Epithelial cell of alveolus of lung (primary cell): ENCODE data around the gene ZCCHC3. TPM values are rescaled to one million over a fixed set of nuclear protein-coding genes. Genes with fewer than 3 reads are reported as not detected.

Experiments
- total RNA-seq: library from RNA; depleted of rRNA; stranded (reverse); fragments of >200 nt; gene quantifications from 2 replicates; pipeline ENCODE4 v1.2.1, GENCODE V29; 2015

ZCCHC3 gene
- 17.6 and 27.9 TPM in 2 replicates for total RNA-seq

GRCh38 chr20:297098-297924 lies at the start of gene ZCCHC3:
ZCCHC3 (plus strand) TSS chr20:297570; CDS start chr20:297587, 17 bp downstream.

GRCh38 chr20:257419-257818 lies 40.0 kb upstream of the ZCCHC3 start, which contains the start of gene DEFB132:
DEFB132 (plus strand) TSS chr20:257724; CDS start chr20:257779, 55 bp downstream.

GRCh38 chr20:290084-290831 lies 7.1 kb upstream of the ZCCHC3 start, which contains the start of gene C20orf96:
C20orf96 (minus strand) TSS chr20:290750; CDS start chr20:290610, 140 bp downstream.

GRCh38 chr20:325045-325888 lies 27.9 kb downstream of the ZCCHC3 start, which contains the start of gene SOX12:
SOX12 (plus strand) TSS chr20:325552; CDS start chr20:325925, 373 bp downstream.

GRCh38 chr20:346640-347316 lies 49.4 kb downstream of the ZCCHC3 start, which contains the start of gene NRSN2:
NRSN2 (plus strand) TSS chr20:347111; CDS start chr20:349644, 2,533 bp downstream.

Other genes with a start within 250 kb of the ZCCHC3 start
- not detected in 2 replicates for gene DEFB125, start 209.9 kb upstream of the ZCCHC3 start, total RNA-seq
- not detected in 2 replicates for gene DEFB126, start 155.0 kb upstream of the ZCCHC3 start, total RNA-seq
- not detected in 2 replicates for gene DEFB127, start 140.1 kb upstream of the ZCCHC3 start, total RNA-seq
- gene DEFB128, start 107.9 kb upstream of the ZCCHC3 start, total RNA-seq: not detected in 2 replicates
- gene DEFB129, start 70.3 kb upstream of the ZCCHC3 start, total RNA-seq: not detected in 2 replicates
- not detected in 2 replicates for gene DEFB132, start 39.8 kb upstream of the ZCCHC3 start, total RNA-seq
- 2.7 and 12.9 TPM in 2 replicates for gene C20orf96, start 6.8 kb upstream of the ZCCHC3 start, total RNA-seq
- 11.4 and 12.9 TPM in 2 replicates for gene SOX12, start 28.0 kb downstream of the ZCCHC3 start, total RNA-seq
- gene NRSN2, start 49.5 kb downstream of the ZCCHC3 start, total RNA-seq: 66.2 and 69.4 TPM in 2 replicates
- gene TRIB3, start 83.2 kb downstream of the ZCCHC3 start, total RNA-seq: 34.2 and 202 TPM in 2 replicates
- 115 and 128 TPM in 2 replicates for gene RBCK1, start 110.7 kb downstream of the ZCCHC3 start, total RNA-seq
- gene TBC1D20, start 165.0 kb downstream of the ZCCHC3 start, total RNA-seq: 27.2 and 32.7 TPM in 2 replicates
- 84.4 and 94.3 TPM in 2 replicates for gene CSNK2A1, start 246.2 kb downstream of the ZCCHC3 start, total RNA-seq